ENCODE data around the gene VGLL2.
"Not testable (repeated sequence)": the region's sequence is repeated elsewhere in the genome, so short reads cannot be mapped to it uniquely, and the experiment has no call there.

Gene VGLL2, protein sequence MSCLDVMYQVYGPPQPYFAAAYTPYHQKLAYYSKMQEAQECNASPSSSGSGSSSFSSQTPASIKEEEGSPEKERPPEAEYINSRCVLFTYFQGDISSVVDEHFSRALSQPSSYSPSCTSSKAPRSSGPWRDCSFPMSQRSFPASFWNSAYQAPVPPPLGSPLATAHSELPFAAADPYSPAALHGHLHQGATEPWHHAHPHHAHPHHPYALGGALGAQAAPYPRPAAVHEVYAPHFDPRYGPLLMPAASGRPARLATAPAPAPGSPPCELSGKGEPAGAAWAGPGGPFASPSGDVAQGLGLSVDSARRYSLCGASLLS

DNA sequence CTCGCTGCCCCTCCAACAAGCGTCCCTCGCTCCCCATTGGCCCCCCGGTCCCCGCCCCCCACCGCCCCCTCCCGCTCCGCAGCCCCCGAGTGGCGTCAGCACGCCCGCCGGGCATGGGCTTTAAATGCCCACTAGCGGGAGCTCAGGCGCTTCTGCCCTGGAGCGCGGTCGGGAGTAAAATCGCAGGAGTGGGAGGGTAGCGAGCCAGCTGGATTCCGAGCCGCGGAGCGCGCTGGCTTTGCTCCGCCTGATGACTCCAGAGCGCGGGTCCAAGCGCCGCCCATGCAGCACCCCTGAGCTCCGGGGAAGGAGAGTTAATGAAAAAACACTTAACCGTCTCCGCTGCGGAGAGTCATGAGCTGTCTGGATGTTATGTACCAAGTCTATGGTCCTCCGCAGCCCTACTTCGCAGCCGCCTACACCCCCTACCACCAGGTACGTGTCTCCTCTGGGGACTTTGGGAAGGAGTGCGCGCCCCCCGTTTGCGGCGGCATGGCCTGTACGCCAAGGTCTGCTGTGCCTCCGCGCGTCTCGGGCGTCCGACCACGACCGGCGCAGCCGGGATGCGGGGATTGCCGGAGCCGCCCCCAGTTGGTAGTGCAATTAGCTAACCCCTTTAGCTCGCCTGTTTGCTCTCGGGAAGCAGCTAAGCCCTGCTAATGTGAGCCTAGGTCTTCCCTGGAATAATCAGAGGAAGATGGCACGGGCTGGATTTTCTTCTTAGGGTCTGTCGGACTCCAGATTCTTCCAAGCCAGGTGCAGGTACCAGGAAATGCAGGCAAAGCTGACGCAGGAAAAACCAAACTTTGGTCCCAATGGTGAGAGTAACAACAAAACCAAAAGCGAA lies at the start of gene VGLL2:
TSS of gene VGLL2 (plus strand) at position 149 of the 847 bp plus-strand sequence. CDS start at position 355, 206 bp downstream.
- FAIRE-seq (no peak), DNase-seq (ENCODE audit: low spot score) (peak; percentile 86)

DNA sequence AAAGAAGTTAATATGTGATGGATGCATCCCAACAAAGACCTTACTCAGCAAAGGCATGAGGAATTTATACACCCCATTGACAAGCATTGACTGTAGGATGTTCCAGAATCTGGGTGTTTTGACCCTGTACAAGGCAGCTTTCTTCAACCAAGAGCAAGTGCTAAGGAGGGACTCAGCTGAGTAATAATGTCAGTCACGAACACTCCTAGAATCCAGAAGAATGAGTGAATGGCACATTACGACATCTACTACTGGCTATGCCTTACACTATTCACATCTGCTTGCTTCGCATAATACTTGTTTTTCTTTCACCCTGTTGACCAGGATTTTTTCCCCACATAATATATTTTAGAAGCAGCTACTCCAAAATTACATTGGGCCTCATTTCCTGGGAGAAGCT lies 42.5 kb upstream of the VGLL2 start:
- DNase-seq (ENCODE audit: low spot score) (no peak), FAIRE-seq (no peak)

DNA sequence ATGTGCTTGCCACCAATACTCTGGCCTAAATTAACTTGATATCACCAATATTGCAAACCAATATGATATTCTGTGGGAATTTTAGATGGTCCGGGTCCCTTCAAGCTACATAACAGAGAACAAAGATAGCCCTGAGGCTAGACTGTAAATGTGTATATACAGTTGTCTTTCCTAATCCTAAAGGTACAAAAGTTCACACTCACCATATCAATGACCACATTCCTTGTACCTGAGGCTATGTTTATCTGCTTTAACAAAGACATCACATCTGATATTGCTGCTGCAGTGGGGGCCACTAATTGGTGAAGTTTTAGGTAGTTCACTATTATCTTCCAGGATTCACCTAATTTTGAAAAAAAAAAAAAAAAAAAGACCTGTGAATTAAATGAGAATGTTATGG lies 38.6 kb upstream of the VGLL2 start:
- FAIRE-seq, result no peak
- DNase-seq (ENCODE audit: low spot score), result no peak

DNA sequence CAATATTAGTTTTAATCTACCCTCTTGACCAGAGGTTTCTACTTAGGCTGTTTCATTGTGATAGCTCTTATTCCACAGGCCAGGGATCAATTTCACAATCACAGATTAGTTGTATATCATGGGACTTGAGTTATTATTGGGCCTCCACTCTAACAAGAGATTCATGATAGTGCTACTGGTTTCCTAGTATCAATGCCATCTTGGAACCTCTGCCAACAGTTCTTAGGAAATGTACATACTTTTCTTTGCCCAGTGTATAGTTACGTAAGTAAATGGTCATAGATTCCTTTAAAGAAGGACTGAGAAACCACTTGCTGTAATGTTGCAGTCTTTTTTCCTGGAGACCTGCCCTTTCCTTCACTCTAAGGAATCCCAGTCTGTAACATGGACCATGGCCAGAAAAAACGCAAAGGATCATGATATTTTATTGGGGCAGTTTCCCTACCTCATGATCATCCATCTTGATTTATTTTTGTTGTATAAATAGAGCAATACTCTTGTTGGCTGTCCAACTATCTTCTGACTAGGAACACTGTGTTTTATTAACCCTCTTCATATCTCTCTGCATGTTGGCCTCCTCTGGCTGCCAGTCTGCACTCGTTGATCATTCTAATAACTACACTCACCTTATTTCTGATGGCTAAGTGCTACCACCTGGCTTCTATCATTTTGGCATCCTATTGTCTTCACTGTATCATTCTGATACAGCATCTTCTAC lies 38.0 kb upstream of the VGLL2 start:
- FAIRE-seq (no peak), DNase-seq (ENCODE audit: low spot score) (no peak)

DNA sequence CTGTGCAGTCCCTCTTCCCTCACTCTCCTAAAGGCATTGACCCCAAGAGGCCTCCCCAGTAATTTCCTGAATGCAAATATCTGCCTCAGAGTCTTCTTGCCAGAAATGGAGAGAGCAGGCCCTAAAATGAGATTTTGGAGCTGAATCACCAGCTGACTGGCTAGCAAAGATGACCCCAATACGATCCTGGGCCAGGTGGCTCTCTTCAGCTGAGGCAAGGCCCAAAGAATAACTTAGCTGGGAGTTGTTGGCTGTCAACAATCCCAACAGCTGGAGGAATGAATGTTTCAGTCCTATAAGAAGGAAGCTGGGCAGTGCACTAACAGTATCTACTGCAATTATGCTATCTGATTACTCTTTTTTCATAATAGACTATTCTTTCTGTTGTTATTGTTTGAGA lies 37.2 kb upstream of the VGLL2 start:
- no peak for FAIRE-seq

DNA sequence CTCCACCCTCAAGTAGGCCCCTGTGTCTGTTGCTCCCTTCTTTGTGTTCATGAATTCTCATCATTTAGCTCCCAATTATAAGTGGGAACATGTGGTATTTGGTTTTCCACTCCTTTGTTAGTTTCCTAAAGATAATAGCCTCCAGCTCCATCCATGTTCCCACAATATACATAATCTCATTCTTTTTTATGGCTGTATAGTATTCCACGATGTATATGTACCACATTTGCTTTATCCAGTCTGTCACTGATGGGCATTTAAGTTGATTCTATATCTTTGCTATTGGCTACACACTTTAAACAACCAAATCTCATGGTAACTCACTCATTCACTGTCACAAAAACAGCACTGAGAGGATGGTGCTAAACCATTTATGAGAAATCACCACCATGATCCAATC lies 35.5 kb upstream of the VGLL2 start:
- FAIRE-seq (no peak), DNase-seq (ENCODE audit: low spot score) (no peak)

More for the DNA sequence above, 37.2 kb upstream of the VGLL2 start:
- no peak for DNase-seq (ENCODE audit: low spot score)

DNA sequence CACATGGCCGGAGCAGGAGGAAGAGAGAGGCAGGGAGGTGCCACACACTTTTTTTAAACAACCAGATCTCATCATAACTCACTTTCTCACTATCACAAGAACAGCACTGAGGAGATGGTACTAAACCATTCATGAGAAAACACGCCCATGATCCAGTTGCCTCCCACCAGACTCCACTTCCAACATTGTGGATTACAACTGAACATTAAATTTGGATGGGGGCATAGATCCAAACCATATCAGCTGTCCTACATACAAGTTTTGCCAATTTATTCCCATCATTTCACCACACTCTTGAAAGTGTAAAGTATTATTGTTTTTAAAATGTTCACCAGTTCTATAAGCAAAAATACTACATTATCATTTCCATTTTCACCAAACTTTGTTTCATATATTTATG lies 33.9 kb upstream of the VGLL2 start:
- FAIRE-seq (no peak), DNase-seq (ENCODE audit: low spot score) (no peak)

DNA sequence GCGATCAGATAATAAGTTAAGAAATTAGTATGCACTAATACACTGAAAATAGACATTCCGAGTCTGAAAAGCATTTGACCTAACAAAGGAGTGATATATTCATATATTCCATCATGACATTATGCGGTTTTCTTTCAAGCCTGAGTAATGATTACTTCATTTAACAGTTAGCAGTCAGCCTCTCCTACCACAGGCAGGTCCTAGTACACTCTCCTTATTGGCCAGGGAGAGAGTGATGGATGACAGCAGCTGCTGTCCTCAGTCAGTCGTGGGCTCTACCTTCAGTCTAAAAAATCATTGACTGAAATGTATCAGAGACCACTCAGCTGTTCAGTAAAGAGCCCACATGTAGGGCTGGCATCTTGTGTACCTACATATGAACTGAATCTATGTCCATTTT lies 33.2 kb upstream of the VGLL2 start:
- FAIRE-seq (no peak), DNase-seq (ENCODE audit: low spot score) (no peak)

DNA sequence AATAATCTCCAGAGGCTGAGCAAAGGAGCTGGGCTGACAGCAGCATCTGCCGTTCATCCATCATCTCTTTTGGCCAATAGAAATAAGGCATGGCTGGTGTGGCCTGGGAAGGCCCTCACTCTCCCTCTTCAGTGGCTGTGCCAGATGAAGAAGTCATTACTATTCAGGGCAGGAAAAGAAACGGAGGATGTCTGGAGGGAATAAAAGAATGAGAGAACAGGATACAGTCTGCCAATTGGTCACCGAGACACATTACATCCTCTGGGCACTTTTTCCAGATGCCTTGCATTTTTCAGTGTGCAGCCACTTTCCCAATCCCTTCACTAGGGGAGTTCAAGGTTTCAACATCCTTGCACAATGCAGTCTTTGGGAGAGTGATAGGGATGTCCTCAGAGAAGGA lies 32.2 kb upstream of the VGLL2 start:
- DNase-seq (ENCODE audit: low spot score), result no peak
- no peak for FAIRE-seq

DNA sequence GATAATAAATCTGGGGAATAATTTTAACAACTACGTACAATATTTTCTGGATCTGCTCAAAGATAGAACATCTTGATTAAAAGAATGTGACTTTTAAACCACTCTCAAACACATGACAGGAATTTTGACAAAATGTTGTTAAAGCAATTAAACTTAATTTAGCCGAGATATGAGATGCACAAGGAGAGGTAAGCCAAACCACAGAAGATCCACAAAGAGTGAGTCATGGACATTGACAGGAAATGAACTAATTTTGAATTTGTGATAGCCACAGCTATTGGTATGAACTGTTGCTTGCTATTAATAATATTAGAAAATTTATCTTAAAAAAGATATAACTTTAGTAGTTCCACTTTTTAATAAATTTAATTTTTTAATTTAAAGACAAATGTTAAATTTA lies 27.8 kb upstream of the VGLL2 start:
- FAIRE-seq, result no peak
- peak; percentile 14 for DNase-seq (ENCODE audit: low spot score)

DNA sequence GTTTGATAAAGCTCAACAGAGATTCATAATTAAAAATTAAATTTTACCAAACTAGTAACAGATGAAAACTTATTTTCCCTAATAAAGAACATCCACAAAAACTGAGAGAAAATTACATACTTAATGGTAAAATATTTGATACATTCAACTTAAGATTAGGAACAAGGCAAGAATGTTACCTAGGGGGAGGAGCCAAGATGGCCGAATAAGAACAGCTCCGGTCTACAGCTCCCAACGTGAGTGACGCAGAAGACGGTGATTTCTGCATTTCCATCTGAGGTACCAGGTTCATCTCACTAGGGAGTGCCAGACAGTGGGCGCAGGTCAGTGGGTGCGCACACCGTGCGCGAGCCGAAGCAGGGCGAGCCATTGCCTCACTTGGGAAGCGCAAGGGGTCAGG lies 20.8 kb upstream of the VGLL2 start:
- not testable (repeated sequence) for DNase-seq (ENCODE audit: low spot score); FAIRE-seq

DNA sequence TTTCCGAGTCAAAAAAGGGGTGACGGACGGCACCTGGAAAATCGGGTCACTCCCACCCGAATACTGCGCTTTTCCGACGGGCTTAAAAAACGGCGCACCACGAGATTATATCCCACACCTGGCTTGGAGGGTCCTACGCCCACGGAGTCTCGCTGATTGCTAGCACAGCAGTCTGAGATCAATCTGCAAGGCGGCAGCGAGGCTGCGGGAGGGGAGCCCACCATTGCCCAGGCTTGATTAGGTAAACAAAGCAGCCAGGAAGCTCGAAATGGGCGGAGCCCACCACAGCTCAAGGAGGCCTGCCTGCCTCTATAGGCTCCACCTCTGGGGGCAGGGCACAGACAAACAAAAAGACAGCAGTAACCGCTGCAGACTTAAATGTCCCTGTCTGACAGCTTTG lies 20.4 kb upstream of the VGLL2 start:
- not testable (repeated sequence) for DNase-seq (ENCODE audit: low spot score); FAIRE-seq

DNA sequence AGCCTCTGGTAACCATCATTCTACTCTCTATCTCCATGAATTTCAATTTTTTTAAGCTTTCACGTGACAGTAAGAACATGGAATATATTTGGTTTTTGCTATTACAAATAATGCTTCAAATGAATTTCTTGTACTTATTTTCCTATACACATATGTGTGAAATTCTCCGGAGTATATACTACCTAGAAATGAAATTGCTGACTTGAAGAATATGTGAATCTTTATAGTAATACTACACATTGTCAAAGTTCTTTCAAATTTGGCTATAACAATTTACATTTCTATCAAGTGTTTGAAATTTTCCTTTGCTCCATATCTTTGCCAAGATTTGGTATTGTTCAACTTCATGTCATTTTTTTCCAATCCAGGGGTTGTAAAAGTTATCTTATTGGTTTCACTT lies 11.6 kb upstream of the VGLL2 start:
- FAIRE-seq, result no peak
- DNase-seq (ENCODE audit: low spot score), result no peak

DNA sequence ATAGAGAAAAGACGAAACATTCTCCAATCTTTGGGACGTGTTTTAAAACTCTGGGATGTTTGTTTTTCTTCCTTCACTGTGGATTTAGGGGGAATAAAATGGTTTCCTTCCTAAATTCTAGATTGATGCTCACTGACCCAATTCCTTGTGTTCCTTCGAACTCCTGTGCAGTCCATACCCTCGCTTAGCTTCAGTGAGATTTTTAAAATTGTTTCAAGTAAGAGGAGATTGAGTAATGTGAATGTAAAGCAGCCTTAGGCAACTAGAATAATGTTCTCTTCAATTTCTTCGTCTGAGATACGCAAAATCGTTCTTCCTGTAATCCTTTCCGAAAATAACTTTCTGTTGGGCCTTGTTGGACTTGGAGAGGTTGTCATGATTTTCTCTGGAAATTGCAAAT lies 2.6 kb upstream of the VGLL2 start:
- DNase-seq (ENCODE audit: low spot score), result no peak

DNA sequence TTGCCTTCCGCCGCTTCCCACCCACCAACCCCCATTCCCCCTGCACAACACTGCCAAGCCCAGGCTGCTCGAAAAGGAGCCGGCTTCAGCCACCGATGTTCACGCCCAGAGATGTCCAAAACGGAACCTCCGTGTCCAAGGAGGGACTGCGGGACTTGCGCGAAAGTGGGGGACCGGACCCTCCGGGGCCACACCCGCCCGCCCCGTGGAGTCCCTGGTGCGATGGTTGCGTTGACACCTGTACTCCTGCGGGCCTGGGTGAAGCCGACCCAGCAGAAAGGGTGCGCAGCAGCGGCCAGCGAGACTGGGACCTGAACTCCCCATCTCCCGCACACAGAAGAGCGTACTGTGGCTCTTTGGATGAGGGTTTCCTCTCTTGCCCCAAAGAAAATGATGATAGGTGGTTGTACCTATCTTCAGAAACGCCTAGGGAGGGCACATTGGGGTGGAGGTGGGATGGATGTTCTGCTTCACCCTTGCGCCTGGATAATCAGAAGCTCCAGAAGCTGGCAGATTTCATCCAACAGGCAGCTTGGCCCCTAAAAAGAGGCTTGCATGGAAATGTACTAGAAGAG lies 1.9 kb upstream of the VGLL2 start:
- FAIRE-seq, result no peak

More for the DNA sequence above, 2.6 kb upstream of the VGLL2 start:
- FAIRE-seq, result no peak

DNA sequence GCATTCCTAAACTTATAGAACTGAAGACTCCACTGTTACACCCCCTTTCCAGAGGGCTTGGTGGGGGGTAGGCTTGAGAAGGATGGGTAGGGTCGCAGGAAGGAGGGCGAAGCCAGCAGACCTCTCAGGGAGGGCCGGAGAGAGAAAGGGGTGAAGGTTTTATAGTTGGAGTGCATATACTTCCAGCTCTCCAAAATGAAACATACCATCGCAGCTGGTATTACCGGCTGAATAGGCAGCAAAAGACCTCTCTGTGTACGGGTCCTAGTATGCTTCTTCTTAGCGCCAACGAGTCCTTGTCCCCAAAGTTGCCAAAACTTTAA lies 1.0 kb upstream of the VGLL2 start:
- FAIRE-seq, result no peak
- DNase-seq (ENCODE audit: low spot score), result no peak

More for the DNA sequence above, 1.9 kb upstream of the VGLL2 start:
- DNase-seq (ENCODE audit: low spot score), result no peak

DNA sequence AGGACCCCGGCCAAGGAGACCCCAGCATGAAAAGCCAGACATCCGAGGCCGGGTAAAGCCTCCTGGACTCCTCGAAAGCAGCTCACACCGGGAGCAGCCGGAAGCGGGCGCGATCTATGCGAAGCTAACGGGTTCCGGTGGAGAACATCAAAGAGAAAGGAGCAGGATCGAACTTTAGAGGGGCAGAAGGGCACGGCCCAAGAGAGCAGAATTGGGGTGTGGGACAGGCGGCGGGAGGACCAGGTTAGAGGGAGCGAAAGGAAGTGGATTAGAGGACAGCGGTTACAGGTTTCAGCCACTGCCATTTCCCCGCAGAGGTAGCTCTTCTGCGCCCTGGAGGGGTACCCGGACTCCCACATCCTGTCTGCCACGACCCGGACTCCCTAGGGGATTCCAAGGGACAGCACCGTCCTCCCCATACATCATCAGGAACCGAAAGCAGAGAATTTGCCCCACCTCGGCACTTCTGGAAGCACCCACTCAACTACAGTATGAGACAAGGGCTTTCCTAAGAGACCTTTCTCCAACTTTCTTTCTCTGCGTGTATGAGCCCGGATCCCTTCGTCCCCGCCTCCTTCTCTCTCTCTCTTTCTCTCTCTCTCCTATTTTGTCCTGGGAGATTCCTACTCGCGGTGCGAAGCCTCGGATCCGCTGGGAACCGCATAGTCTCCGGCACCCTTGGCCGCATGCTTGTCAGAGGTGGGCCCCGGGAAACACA lies 507 bp upstream of the VGLL2 start:
- FAIRE-seq (no peak), DNase-seq (ENCODE audit: low spot score) (peak; percentile 37)

DNA sequence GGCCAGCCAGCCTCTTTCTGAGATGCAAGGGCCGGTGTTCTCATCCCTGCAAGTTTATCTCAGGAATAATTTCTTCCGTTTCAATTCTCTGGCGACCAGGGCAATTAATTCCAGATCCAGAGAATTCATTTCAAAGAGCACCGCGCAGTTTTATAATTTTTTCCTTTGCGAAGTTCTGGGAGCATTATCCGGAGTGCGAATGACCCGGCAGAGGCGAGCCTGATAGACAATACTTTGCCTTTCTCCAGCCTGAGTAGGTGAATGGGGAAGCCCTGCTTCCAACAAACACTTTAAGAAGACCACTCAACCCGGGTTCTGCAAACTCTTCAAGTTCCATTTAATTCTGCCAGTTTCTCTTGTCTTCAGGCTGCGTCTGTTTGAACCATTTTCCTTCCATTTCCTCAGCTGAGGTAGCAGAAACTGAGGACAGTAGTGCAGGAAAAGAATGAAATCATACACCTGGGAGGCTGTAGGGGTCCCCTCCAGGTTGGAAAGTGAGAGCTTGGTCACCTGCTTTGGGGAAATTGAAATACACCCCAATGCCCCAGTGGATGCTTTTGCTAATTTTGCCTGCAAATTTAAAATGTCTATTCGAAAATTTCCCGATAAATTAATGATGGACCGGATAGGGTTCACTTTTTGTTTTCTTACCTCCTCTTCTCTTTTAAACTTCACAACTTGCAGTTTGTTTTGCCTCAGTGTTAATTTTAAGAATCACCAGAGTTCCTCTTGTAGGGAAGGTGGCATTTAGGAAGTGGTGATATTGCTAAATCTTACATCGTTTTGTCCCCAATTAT lies 1.1 kb downstream of the VGLL2 start:
- FAIRE-seq, result no peak
- DNase-seq (ENCODE audit: low spot score), result no peak

DNA sequence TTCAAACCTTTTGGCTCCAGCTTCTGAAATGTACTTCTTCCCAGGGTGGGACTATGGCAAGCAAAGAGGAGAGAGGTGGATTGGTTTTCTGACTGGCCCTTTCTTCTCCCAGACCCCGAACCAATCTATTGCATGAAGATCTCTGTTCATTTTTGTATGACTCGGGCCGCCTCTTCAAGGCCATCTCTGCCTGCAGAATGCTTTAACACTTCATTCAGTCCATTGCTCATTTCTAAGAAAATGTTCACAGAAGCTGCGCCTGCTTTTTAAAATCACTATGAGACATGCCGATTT lies 1.6 kb downstream of the VGLL2 start:
- FAIRE-seq (no peak), DNase-seq (ENCODE audit: low spot score) (no peak)

DNA sequence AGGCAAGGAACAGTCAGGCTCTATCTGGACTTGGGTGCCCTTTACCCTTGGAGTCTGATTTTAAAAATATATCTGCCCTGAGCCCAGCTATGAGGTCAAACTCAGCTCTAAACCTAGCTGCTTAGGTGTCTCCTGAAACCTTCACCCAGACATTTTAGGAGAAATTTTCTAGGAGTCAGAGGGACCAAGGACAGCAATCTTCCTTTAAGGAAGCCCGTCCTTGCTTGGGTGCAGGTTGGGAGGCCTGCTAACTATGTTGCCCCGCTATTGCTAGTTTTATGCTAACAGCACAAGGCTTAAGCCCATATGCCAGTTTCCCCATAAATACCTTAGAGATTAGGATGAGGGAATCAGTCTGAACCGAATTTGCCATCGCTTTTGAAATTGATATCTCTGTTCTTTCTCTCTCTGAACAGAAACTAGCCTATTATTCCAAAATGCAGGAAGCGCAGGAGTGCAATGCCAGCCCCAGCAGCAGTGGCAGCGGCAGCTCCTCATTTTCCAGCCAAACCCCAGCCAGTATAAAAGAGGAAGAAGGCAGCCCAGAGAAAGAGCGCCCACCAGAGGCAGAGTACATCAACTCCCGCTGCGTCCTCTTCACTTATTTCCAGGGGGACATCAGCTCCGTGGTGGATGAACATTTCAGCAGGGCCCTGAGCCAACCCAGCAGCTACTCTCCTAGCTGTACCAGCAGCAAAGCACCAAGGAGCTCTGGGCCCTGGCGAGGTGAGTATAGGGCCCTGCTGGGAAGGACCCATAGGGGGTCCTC lies 2.6 kb downstream of the VGLL2 start:
- DNase-seq (ENCODE audit: low spot score), result no peak

More for the DNA sequence above, 2.6 kb downstream of the VGLL2 start:
- FAIRE-seq, result no peak

Data from urothelium cell line (cell line).